Ramos (cell line): ENCODE results near the gene CLASP1.
"Not testable (repeated sequence)": the region's sequence is repeated elsewhere in the genome, so short reads cannot be mapped to it uniquely, and the experiment has no call there.

Experiments used
- in situ Hi-C: fragments of 300-500 bp; cut with MboI; formaldehyde crosslinking; loops from one replicate; pipeline ENCODE4 v1.14.3; 2022; ENCODE audit warnings: low sequenced_read_pairs; ENCODE audit not compliant: unreplicated experiment

The CLASP1 gene

GRCh38 chr2:121483846-121484245 is 165.4 kb downstream of the CLASP1 start:
- in situ Hi-C loops: no loop called here

- in situ Hi-C loops: no loop called here
These were observed 166.2 kb downstream of the CLASP1 start for GRCh38 chr2:121483021-121483420.

DNA sequence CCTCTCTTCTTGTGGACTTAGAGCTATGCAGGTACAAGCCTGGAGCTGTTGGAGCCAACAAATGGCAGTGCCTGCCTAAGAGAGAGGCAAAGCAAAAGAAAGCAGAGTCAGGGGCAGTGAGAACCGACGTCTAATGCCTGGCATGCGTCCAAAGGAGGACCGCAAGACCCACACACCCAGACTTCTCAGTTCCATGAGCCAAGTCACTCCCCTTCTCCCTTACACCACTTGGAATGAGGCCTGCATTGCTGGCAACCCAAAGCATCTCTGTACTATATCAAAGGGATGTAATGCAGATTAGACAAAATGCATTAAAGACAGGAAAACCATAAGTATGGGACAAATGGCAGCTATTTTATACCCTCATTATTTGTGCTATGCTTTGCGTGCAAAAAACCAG is 168.4 kb downstream of the CLASP1 start:
- in situ Hi-C loops: no loop called here

- in situ Hi-C loops: no loop called here
These were observed 169.3 kb downstream of the CLASP1 start for GRCh38 chr2:121479882-121480522.

DNA sequence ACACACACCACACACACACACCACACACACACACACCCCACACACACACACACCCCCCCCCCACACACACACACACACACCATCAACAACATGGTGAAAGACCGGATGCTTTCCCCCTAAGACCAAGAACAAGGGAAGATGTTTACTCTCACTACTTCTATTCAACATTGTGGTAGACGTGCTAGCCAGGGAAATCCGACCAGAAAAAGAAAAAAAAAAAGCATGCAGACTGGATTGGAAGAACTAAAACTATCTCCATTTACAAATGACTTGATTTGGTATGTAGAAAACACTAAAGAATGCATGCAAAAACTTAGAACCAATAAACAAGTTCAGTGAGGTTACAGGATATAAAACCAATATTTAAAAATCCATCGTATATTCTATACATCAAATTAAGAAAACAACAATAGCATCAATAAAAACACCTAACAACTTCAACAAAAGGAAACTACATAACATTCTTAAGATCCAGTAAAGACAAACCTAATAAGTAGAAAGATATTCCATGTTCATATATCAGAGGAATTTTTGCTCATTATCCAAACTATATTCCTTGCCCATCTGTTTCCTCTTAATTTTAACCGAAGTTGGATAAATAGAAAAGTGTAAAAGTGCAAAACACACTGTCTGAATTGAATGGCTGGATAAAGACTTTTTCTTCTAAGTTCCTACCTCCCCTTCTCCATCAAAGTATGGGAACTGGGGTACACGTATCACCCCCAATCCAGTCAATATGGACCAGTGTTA is 170.1 kb downstream of the CLASP1 start:
- in situ Hi-C loops: no loop called here

DNA sequence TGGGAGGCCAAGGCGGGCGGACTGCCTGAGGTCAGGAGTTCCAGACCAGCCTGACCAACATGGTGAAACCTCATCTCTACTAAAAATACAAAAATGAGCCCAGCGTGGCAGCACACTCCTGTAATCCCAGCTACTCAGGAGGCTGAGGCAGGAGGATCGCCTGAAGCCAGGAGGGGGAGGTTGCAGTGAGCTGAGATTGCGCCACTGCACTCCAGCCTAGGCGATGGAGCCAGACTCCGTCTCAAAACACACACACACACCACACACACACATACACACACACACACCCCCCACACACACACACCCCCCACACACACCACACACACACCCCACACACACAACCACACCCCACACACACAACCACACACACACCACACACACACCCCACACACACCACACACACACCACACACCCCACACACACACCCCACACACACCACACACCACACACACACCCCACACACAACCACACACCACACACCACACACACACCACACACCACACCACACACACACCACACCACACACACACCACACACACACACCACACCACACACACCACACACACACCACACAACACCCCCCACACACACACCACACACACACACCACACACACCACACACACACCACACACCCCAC is 170.8 kb downstream of the CLASP1 start:
- in situ Hi-C loops: not testable (repeated sequence)

GRCh38 chr2:121476684-121477083 is 172.6 kb downstream of the CLASP1 start:
- in situ Hi-C loops: no loop called here

DNA sequence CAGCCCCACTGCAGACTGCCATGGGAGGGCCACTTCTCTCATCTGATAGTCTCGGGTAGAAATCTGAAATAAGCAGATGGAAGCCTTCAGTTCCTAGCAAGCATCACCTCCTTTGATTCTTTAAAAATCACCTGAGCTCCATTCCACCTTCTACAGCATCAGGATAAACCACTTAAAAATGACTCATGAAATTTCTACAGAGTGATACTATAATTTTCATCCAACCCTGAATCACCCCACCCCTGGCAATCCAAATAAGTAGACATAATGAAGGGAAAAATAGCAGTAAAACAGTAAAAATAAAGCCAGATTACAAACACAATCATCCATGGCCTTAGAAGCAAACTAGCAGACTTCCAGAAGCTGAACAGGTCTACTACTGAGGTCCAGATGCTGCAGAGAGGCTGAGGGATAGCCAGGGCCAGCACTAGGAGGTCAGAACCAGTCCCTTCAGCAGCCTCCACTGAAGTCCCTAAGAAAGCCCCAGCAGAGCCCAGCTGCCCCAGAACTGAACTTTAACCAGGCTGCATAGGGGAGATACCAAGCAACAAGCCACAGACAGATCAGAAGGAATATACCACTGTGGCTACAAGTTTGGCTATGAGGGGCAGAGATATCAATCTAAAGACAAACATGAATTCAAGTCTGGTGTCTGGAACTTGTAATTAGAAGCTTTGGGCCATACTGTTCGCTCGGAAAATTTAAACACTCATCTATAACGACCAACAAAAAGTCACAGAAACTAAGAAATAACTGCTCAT is 173.3 kb downstream of the CLASP1 start:
- in situ Hi-C loops: no loop called here

DNA sequence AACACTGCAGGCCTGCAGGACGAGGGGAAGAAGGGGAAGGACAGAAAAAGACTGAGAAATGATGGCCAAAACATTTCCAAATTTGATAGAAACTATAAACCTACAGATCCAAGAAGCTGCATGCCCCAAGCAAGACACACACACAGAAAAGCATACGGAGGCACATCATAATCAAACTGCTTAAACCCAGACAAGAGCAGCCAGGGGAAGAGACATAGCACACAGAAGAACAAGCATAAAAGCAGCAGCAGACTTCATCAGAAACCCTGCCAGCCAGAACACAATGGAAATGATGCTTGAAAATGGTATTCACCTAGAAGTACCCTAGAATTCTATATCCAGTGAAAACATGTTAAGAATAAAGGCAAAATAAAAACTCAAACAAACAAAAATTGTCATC is 175.8 kb downstream of the CLASP1 start:
- in situ Hi-C loops: no loop called here

GRCh38 chr2:121472470-121472993 is 176.7 kb downstream of the CLASP1 start:
- in situ Hi-C loops: no loop called here

DNA sequence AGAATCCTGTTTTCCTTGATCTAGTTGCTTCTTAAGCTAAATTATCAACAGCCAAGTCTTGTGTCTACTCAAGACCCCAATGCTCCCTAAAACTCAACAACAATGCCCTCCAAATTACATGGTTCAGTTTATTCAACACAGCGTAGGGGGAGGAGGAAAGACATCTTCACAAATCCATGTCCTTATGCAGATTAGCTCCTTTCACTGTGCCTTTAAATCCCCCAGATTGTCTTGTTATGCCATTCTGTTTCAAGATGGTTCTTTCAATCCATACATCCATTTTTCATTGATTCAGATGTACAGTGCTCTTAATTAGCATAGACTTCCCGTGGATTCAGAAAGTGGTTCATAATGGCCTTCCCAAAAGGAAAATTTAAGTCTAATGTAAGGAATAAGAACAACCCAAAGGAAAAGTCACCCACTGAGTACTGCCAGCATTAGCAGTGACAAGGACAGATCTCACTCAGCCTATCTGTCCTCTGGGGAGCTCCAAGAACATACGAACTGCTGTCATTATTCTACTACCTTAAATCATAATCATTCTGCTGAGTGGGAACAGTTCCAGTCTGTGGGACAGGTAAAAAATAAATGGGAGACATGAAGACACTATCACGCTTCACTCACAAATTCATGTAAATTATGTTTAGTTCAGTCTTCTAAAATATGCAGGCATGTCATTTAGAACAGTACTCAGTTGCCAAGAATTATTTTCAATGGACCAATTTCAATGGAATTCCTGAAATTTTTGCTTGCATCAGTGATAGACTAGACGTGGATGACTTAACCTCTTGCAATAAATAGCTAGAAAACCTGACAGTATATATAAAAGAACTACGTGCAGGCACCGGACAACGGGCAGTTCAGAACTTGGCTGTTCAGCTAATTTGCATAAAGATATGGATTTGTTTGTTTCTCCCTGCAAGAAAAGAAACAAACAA is 177.5 kb downstream of the CLASP1 start:
- in situ Hi-C loops: no loop called here

- in situ Hi-C loops: no loop called here
These were observed 178.3 kb downstream of the CLASP1 start for GRCh38 chr2:121470917-121471316.

DNA sequence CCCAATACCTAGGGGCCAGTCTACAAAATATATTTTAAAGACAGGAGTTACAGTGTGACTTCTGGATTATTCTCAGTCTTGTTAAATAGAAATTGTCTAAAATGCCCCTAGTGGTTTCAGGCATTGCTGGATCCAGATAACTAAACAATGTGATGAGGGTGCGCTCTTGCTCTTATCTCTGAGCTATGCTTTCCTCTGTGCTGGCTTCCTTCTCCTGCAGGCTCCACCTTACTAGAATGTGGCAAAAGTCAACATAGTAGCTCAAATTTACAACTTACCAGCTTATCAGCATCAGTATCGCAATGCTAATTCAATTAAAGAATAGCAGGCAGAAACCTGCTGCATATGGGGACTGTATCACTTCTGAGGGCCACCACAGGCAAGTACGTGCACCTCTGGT is 179.9 kb downstream of the CLASP1 start:
- in situ Hi-C loops: no loop called here

GRCh38 chr2:121468936-121469335 is 180.3 kb downstream of the CLASP1 start:
- in situ Hi-C loops: no loop called here

- in situ Hi-C loops: no loop called here
These were observed 190.0 kb downstream of the CLASP1 start for GRCh38 chr2:121459291-121459690.

- in situ Hi-C loops: no loop called here
These were observed 192.9 kb downstream of the CLASP1 start for GRCh38 chr2:121456325-121456724.

DNA sequence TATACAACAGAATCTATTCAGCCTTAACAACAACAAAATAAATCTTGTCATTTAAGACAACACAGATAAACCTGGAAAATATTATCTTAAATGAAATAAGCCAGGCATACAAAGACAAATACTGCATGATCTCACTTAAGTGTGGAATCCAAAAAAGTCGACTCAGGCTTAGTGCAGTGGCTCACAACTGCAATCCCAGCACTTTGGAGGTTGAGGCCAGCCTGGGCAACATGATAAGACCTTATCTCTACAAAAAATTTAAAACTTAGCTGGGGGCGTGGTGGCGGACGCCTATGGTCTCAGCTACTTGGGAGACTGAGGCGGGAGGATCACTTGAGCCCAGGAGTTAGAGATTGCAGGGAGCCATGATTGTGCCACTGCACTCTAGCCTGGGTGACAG is 193.8 kb downstream of the CLASP1 start:
- in situ Hi-C loops: no loop called here

GRCh38 chr2:121454549-121455090 is 194.6 kb downstream of the CLASP1 start:
- in situ Hi-C loops: no loop called here

DNA sequence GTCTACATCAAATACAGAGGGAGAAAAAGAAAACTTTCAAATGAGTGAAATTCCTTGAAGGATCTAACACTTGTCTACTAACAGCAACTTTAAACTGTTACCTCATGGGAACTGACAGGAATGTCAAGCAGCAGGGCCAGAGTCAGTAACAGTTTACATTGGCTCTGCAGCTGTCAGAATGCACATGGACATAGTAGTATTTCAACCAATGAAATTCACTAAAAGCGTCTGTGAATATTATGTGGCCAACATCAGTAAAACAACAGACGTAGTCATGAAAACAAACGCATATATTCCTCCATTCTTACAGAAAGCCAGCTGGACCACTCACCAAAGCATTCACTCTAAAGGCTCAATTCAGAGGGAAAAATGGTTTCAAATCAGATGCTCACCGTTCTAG is 197.9 kb downstream of the CLASP1 start:
- in situ Hi-C loops: no loop called here
